Frontal cortex (tissue), 4 donors: ENCODE results near the gene MAP4K3. TPM values are rescaled to one million over a fixed set of nuclear protein-coding genes. Genes with fewer than 3 reads are reported as not detected.

Source experiments
- DNase-seq, 2 donors: peaks; one replicate each; pipeline ENCODE4 v3.0.0; 2012; ENCODE audit warnings: low spot score in 2 of 2
- FAIRE-seq: peaks from 2 replicates; lab custom pipeline; 2012; peaks lifted over from hg19 to GRCh38; lab: Jason Lieb, UNC
- small RNA-seq: library from RNA; depleted of rRNA; stranded (forward); fragments of <200 nt; gene quantifications from one replicate; pipeline ENCODE3, GENCODE V24; 2014
- total RNA-seq: library from RNA; depleted of rRNA; stranded (reverse); fragments of >200 nt; gene quantifications from one replicate; pipeline ENCODE4 v1.2.3, GENCODE V29; 2014
- donor health status: control.
- donor health status: control.
- donor health status: control.

The MAP4K3 gene
- total RNA-seq, 1 donor from 2014 or later = 104 TPM

DNA sequence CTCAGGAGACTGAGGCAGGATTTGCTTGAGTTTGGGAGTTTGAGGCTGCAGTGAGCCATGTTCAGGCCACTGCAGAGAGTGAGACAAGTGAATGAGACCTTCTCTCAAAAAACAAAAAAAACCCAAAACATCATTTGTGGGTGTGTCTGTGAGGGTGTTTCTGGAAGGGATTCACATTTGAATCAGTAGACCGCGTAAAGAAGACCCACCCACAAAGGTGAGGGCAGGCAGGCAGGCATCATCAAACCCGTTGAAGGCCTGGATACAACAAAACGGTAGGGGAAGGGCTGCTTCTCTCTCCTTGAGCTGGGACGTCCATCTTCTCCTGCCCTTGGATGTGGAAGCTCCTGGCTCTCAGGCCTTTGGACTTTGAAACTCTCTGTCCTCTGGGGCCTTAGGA lies 218.7 kb downstream of the MAP4K3 start:
- no peak for FAIRE-seq
- no peak for DNase-seq

GRCh38 chr2:39217192-39217550 lies 219.9 kb downstream of the MAP4K3 start:
- FAIRE-seq (no peak), DNase-seq (no peak)

GRCh38 chr2:39216346-39217191 lies 220.5 kb downstream of the MAP4K3 start:
- FAIRE-seq (no peak), DNase-seq (no peak)

DNA sequence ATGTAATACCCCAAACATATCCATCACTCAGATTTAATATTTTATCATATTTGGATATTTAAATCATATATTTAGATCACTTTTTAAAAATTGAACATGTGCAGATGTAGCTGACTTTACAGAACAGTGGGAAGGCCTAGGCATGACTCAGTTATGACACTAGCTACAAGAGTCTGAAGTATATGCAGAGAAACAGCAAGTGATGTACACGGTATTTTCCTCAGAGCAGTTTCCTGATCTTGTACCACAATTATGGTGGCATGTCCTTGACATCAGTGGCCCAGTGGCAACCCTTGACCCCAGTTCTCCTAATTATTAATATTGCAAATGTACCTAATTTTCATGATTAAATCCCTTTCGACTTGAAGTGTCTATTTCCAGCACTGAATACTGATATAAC lies 221.5 kb downstream of the MAP4K3 start:
- DNase-seq = no peak
- no peak for FAIRE-seq

- DNase-seq = no peak
- FAIRE-seq = no peak
Observed at GRCh38 chr2:39213015-39213414, 224.1 kb downstream of the MAP4K3 start.

DNA sequence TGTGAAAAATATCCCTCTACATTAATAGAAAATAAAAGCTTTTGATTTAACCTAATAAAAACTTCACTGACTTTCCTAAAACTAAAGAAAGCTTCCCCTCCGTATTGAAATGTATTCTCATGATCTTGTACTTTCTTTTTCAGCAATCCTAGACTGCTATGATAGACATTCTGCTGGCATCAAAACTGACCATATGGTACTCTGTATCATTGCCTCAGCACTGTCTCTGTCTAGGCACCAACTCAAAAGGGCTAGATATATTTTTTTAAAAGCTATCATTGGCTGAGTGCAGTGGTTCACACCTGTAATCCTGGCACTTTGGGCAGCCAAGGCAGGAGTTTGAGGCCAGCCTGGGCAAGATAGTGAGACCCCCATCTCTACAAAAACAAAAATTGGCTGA lies 226.2 kb downstream of the MAP4K3 start:
- DNase-seq (no peak), FAIRE-seq (no peak)

GRCh38 chr2:39203382-39203781 lies 233.7 kb downstream of the MAP4K3 start:
- DNase-seq (no peak), FAIRE-seq (no peak)

DNA sequence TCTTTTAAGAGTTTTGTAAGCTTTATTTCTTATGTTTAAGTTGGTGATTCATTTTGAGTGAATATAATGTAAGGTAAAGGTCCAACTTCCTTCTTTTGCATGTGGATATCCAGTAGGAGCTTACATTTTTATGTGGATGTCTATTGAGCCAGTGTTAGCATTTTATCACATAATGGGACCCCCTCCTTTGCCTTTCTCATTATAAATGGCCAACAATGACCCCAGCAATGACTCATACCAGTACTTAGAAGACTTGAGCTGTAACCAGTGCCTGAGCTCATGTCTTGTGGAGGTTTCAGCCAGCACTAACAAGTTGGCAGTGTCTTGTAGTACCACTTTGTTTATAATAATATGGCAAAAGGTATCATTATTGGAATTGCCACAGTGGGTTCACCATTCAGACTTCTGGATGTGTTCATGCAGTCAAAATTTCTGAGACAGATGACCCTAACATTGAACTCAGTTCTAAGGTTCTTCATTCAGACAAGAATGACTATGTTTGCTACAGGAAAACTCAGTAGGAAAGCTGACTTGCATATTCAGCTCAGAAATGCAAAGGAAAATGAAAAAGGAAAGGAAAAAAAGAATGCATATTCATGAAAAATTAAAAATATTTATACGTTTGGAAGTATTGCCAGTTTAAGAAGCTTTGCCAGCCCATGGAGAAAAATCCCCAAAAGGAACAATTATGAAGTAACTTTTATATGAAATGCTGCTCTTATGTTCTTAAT lies 234.3 kb downstream of the MAP4K3 start:
- DNase-seq (no peak), FAIRE-seq (no peak)

Small RNA genes lying within 50 kb of the gene (small RNA-seq; reads per million reads assigned to genes)
- not detected for gene RF00272

Other genes with a start within 250 kb of the MAP4K3 start
- gene CDKL4, start 193.3 kb downstream of the MAP4K3 start, total RNA-seq = 14.7 TPM
- 26.9 TPM for gene TMEM178A, start 228.6 kb upstream of the MAP4K3 start, total RNA-seq